Cardiac muscle cell (in vitro differentiated cells and primary cell): ENCODE data around the gene NIPBL. TPM values are rescaled to one million over a fixed set of nuclear protein-coding genes. Genes with fewer than 3 reads are reported as not detected.
"Not testable (repeated sequence)": the region's sequence is repeated elsewhere in the genome, so short reads cannot be mapped to it uniquely, and the experiment has no call there.

Experiments used
- DNase-seq, 2 donors: peaks; one replicate each; pipeline versions ENCODE4 v3.0.0 to v3.0.0-alpha.2; 2010 to 2017; ENCODE audit warnings: low read depth in 1 of 2, low spot score in 1 of 2
- H3K27ac ChIP-seq: fragments of 200-600 bp; sonication (generic); 2 replicates; pipeline ENCODE4 v1.5.1; 2016
- H3K27me3 ChIP-seq: fragments of 200-600 bp; sonication (generic); 2 replicates; pipeline ENCODE4 v1.6.0; 2016; ENCODE audit warnings: control low read depth
- H3K36me3 ChIP-seq: fragments of 200-600 bp; sonication (generic); 2 replicates; pipeline ENCODE4 v1.5.1; 2016; ENCODE audit warnings: control low read depth
- H3K4me1 ChIP-seq: fragments of 200-600 bp; sonication (generic); 2 replicates; pipeline ENCODE4 v1.8.1; 2017; ENCODE audit warnings: low read depth, mild to moderate bottlenecking, mixed run types
- H3K4me3 ChIP-seq: fragments of 200-600 bp; sonication (generic); 2 replicates; pipeline ENCODE4 v1.5.1; 2016; ENCODE audit warnings: mild to moderate bottlenecking
- H3K9me3 ChIP-seq: fragments of 200-600 bp; sonication (generic); 2 replicates; pipeline ENCODE4 v1.5.1; 2017; ENCODE audit warnings: low read depth, mild to moderate bottlenecking, control low read depth
- CTCF ChIP-seq: IDR thresholded peaks from 2 replicates; pipeline ENCODE4 v1.5.1; 2012; ENCODE audit warnings: low read depth, mild to moderate bottlenecking, low read length
- polyA plus RNA-seq: library from polyadenylated mRNA; unstranded; fragments of >200 nt; fragmentation: Nextera tagmentation; extraction: Ambion mirVana; gene quantifications from 2 replicates; pipeline ENCODE4 v1.2.1, GENCODE V29; 2016
- total RNA-seq: library from RNA; depleted of rRNA; stranded (reverse); fragments of >200 nt; gene quantifications from 2 replicates; pipeline ENCODE4 v1.2.3, GENCODE V29; 2016

Gene NIPBL
- total and polyA plus RNA-seq, 2 experiments from 2014 or later, result 19.1 to 43.9 TPM

DNA sequence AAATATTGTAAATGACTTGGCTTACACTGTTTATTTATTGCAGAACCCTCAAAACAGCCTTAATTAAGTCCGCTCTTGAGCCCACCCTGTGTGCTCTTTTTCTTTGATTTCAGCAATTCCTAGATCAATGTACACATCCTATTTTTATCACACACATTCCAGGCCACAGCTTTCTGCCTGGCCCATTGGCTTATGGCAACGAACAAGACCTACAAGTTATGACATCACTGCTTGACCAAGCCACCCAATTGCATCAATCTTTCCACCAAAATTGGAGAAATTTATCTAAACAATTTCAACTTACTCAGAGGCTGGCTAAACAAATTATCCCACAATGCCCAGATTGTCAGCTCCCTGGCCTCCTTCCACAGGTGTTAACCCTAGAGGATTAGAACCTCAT lies 214.2 kb downstream of the NIPBL start:
- H3K27ac ChIP-seq, result no peak overlapping the region
- H3K27me3 ChIP-seq, result no peaks in the 10 kb centered on the region
- no peak for TF ChIP-seq CTCF
- H3K4me3 ChIP-seq, result no peak overlapping the region
- H3K4me1 ChIP-seq, result peaks cover 15% of the 10 kb centered on the region
- DNase-seq, result peak in 1 of 2 donors; percentile 36
- H3K36me3 ChIP-seq, result no peaks in the 10 kb centered on the region
- no peaks in the 10 kb centered on the region for H3K9me3 ChIP-seq

GRCh38 chr5:37093795-37094194 lies 217.2 kb downstream of the NIPBL start:
- not testable (repeated sequence) for H3K27me3 ChIP-seq, H3K27ac ChIP-seq, H3K9me3 ChIP-seq, H3K36me3 ChIP-seq, H3K4me1 ChIP-seq, DNase-seq, H3K4me3 ChIP-seq

GRCh38 chr5:37099267-37099666 lies 222.7 kb downstream of the NIPBL start:
- H3K36me3 ChIP-seq, H3K4me3 ChIP-seq, H3K27ac ChIP-seq, DNase-seq, H3K4me1 ChIP-seq, H3K27me3 ChIP-seq, H3K9me3 ChIP-seq: not testable (repeated sequence)

- Histone ChIP-seq H3K9me3 (no peaks in the 10 kb centered on the region), H3K36me3 (peaks cover 19% of the 10 kb centered on the region), H3K4me3 (no peak overlapping the region)
Measured at GRCh38 chr5:37103302-37103701, 226.7 kb downstream of the NIPBL start.

DNA sequence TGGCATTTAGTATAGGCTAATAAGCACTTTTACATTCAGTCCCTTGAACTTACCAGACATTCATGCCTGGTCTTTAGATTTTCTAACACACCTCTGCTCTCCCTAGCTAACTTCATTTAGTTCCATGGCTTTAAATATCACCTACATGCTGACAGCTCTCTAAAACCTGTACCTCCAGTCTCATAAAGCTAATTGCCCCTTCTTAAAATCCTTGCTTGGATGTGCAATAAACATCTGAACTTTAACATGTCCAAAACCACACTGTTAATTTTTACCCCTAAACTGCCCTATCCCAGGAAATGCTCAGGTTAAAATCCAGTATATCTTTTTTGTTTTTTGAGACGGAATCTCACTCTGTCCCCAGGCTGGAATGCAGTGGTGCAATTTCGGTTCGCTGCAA lies 232.8 kb downstream of the NIPBL start:
- no peak for DNase-seq
- H3K27ac ChIP-seq, result no peak overlapping the region
- no peak overlapping the region for H3K4me3 ChIP-seq
- no peaks in the 10 kb centered on the region for H3K4me1 ChIP-seq
- no peaks in the 10 kb centered on the region for H3K27me3 ChIP-seq
- H3K36me3 ChIP-seq, result peaks cover 37% of the 10 kb centered on the region
- no peak for TF ChIP-seq CTCF
- no peaks in the 10 kb centered on the region for H3K9me3 ChIP-seq

More at GRCh38 chr5:37103302-37103701, 226.7 kb downstream of the NIPBL start:
- no peak overlapping the region for H3K27ac ChIP-seq
- H3K4me1 ChIP-seq, result no peaks in the 10 kb centered on the region
- no peak for TF ChIP-seq CTCF
- no peak for DNase-seq
- H3K27me3 ChIP-seq, result no peaks in the 10 kb centered on the region

- no peak for DNase-seq
- Histone ChIP-seq H3K36me3 (peaks cover 39% of the 10 kb centered on the region), H3K9me3 (no peaks in the 10 kb centered on the region), H3K27me3 (no peaks in the 10 kb centered on the region), H3K27ac (no peak overlapping the region), H3K4me3 (no peak overlapping the region), H3K4me1 (no peaks in the 10 kb centered on the region)
- no peak for TF ChIP-seq CTCF
Measured at GRCh38 chr5:37110135-37110534, 233.6 kb downstream of the NIPBL start.
